H1 (cell line): ENCODE data around the gene ENPP1. TPM values are rescaled to one million over a fixed set of nuclear protein-coding genes. Genes with fewer than 3 reads are reported as not detected.
A peak's percentile ranks its signal among the peaks of the same experiment; 100 is the strongest.

ENCODE experiments used
- CTCF ChIA-PET: fragments of 300-600 bp; sonication (Branson Sonifier 250); formaldehyde crosslinking; loops from one replicate; lab custom pipeline; 2021; ENCODE audit not compliant: partially characterized antibody; lab: Charles Lee
- POLR2A ChIA-PET: fragments of 300-600 bp; sonication (Branson Sonifier 250); formaldehyde crosslinking; loops from one replicate; lab custom pipeline; 2021; ENCODE audit warnings: inconsistent platforms; ENCODE audit not compliant: partially characterized antibody; lab: Charles Lee
- DNase-seq, 2 experiments: peaks; one replicate each; pipeline versions ENCODE4 v3.0.0 to v3.0.0-alpha.2; 2010 to 2022; ENCODE audit warnings: low spot score in 2 of 2, low read depth in 1 of 2, mixed read lengths in 1 of 2
- FAIRE-seq: peaks from 2 replicates; lab custom pipeline; 2011; peaks lifted over from hg19 to GRCh38; lab: Jason Lieb, UNC
- H2AFZ ChIP-seq: 2 replicates; pipeline ENCODE4 v1.8.1; 2012; ENCODE audit warnings: low read length, inconsistent platforms
- H2AK5ac ChIP-seq: 2 replicates; pipeline ENCODE4 v1.6.1; 2013; ENCODE audit warnings: low read depth, low read length
- H2BK120ac ChIP-seq: replicated peaks from 2 replicates; pipeline ENCODE3; 2013; ENCODE audit warnings: low read depth, low read length, inconsistent platforms
- H2BK12ac ChIP-seq: 2 replicates; pipeline ENCODE4 v1.6.1; 2013; ENCODE audit warnings: low read depth, low read length
- H2BK15ac ChIP-seq: 2 replicates; pipeline ENCODE4 v1.6.1; 2013; ENCODE audit warnings: low read length
- H2BK20ac ChIP-seq: 2 replicates; pipeline ENCODE4 v1.6.1; 2013; ENCODE audit warnings: low read length
- H2BK5ac ChIP-seq: 2 replicates; pipeline ENCODE4 v1.6.1; 2013; ENCODE audit warnings: low read depth, low read length
- H3K14ac ChIP-seq: 2 replicates; pipeline ENCODE4 v1.6.1; 2013; ENCODE audit warnings: inconsistent platforms; ENCODE audit not compliant: insufficient read length
- H3K18ac ChIP-seq: 2 replicates; pipeline ENCODE4 v1.6.1; 2013; ENCODE audit warnings: low read length; ENCODE audit errors: extremely low read depth
- H3K23ac ChIP-seq: 2 replicates; pipeline ENCODE4 v1.6.1; 2013; ENCODE audit warnings: inconsistent platforms; ENCODE audit not compliant: insufficient read length
- H3K23me2 ChIP-seq: 2 replicates; pipeline ENCODE4 v1.6.1; 2013; ENCODE audit warnings: low read depth, low read length
- H3K27ac ChIP-seq: 2 replicates; pipeline ENCODE4 v1.6.1; 2011; ENCODE audit warnings: low read depth, low read length, inconsistent platforms
- H3K27me3 ChIP-seq, 4 experiments: replicated peaks in 1 of 4; 1 replicate in 1 of 4; 2 replicates in 3 of 4; pipeline versions ENCODE4 v1.6.1 to v1.8.1; 2011 to 2013; ENCODE audit warnings: low read length in 3 of 4, mild to moderate bottlenecking in 3 of 4, inconsistent platforms in 2 of 4, mixed read lengths in 2 of 4, moderate library complexity in 1 of 4; ENCODE audit not compliant: control insufficient read depth in 3 of 4, insufficient read depth in 3 of 4; ENCODE audit errors: extremely low read depth in 1 of 4
- H3K36me3 ChIP-seq, 4 experiments: 2 replicates each; pipeline versions ENCODE4 v1.6.1 to v1.8.1; 2011 to 2013; ENCODE audit warnings: mild to moderate bottlenecking in 4 of 4, low read length in 3 of 4, moderate library complexity in 2 of 4, control low read depth in 1 of 4, inconsistent platforms in 1 of 4; ENCODE audit not compliant: insufficient read depth in 4 of 4, control insufficient read depth in 2 of 4
- H3K4ac ChIP-seq: replicated peaks from 2 replicates; pipeline ENCODE3; 2013; ENCODE audit warnings: low read length, low read depth, mixed read lengths, inconsistent platforms; ENCODE audit not compliant: insufficient read length
- H3K4me1 ChIP-seq, 4 experiments: replicated peaks in 1 of 4; 1 replicate in 1 of 4; 2 replicates in 3 of 4; pipeline versions ENCODE4 v1.6.1 to v1.8.1; 2011 to 2013; ENCODE audit warnings: low read length in 3 of 4, inconsistent platforms in 2 of 4, mixed read lengths in 1 of 4; ENCODE audit not compliant: insufficient read depth in 4 of 4, control insufficient read depth in 3 of 4
- H3K4me2 ChIP-seq, 2 experiments: 2 replicates each; pipeline versions ENCODE4 v1.6.1 to v1.8.1; 2011 to 2013; ENCODE audit warnings: low read depth in 2 of 2, low read length in 2 of 2, control low read depth in 1 of 2, inconsistent platforms in 1 of 2, mild to moderate bottlenecking in 1 of 2; ENCODE audit not compliant: insufficient read depth in 1 of 2
- H3K4me3 ChIP-seq, 4 experiments: fragments of 200-600, 300-600 bp in 1 of 4; sonication (generic), shearing (Covaris generic), sonication (Bioruptor Twin) in 1 of 4; 2 replicates each; pipeline versions ENCODE4 v1.5.1 to v1.8.1; 2011 to 2016; ENCODE audit warnings: low read length in 4 of 4, low read depth in 3 of 4, control low read depth in 2 of 4, inconsistent platforms in 2 of 4, mild to moderate bottlenecking in 2 of 4, mixed read lengths in 1 of 4, moderate library complexity in 1 of 4; ENCODE audit not compliant: insufficient read depth in 2 of 4; ENCODE audit errors: extremely low read depth in 1 of 4
- H3K56ac ChIP-seq: replicated peaks from 2 replicates; pipeline ENCODE3; 2013; ENCODE audit warnings: low read depth, mild to moderate bottlenecking, mixed read lengths, low read length, inconsistent platforms; ENCODE audit not compliant: insufficient read length
- H3K79me1 ChIP-seq: 2 replicates; pipeline ENCODE4 v1.6.1; 2013; ENCODE audit warnings: low read depth, low read length, control low read depth
- H3K79me2 ChIP-seq, 2 experiments: 2 replicates each; pipeline versions ENCODE4 v1.6.1 to v1.8.1; 2012 to 2013; ENCODE audit warnings: low read length in 2 of 2, mild to moderate bottlenecking in 2 of 2, inconsistent platforms in 1 of 2; ENCODE audit not compliant: insufficient read depth in 2 of 2, control insufficient read depth in 1 of 2
- H3K9ac ChIP-seq, 4 experiments: replicated peaks in 1 of 4; 1 replicate in 1 of 4; 2 replicates in 3 of 4; pipeline versions ENCODE4 v1.6.1 to v1.8.1; 2011 to 2013; ENCODE audit warnings: low read depth in 3 of 4, low read length in 3 of 4, control low read depth in 2 of 4, mild to moderate bottlenecking in 2 of 4, moderate library complexity in 2 of 4, inconsistent platforms in 1 of 4; ENCODE audit errors: extremely low read depth in 1 of 4
- H3K9me3 ChIP-seq, 2 experiments: 2 replicates each; pipeline versions ENCODE4 v1.6.1 to v1.8.1; 2012 to 2013; ENCODE audit warnings: mild to moderate bottlenecking in 2 of 2, moderate library complexity in 2 of 2, control low read depth in 1 of 2, inconsistent platforms in 1 of 2, low read depth in 1 of 2, low read length in 1 of 2, mixed read lengths in 1 of 2; ENCODE audit not compliant: insufficient read depth in 2 of 2
- H4K20me1 ChIP-seq, 2 experiments: replicated peaks in 1 of 2; 2 replicates each; pipeline versions ENCODE3 to v1.8.1; 2011 to 2013; ENCODE audit warnings: inconsistent platforms in 2 of 2, low read length in 2 of 2, mild to moderate bottlenecking in 1 of 2; ENCODE audit not compliant: insufficient read depth in 2 of 2, control insufficient read depth in 1 of 2
- H4K5ac ChIP-seq: 2 replicates; pipeline ENCODE4 v1.6.1; 2013; ENCODE audit warnings: low read length, low read depth, mixed read lengths, inconsistent platforms; ENCODE audit not compliant: insufficient read length
- H4K8ac ChIP-seq: 2 replicates; pipeline ENCODE4 v1.8.0; 2013; ENCODE audit warnings: mild to moderate bottlenecking, moderate library complexity, low read length, inconsistent platforms; ENCODE audit not compliant: insufficient read depth; ENCODE audit errors: extremely low read depth
- H4K91ac ChIP-seq: replicated peaks from 2 replicates; pipeline ENCODE3; 2013; ENCODE audit warnings: low read length, mixed read lengths, inconsistent platforms; ENCODE audit not compliant: insufficient read length
- ATF3 ChIP-seq: IDR thresholded peaks from 2 replicates; pipeline ENCODE4 v1.6.1; 2011; ENCODE audit warnings: low read depth, mild to moderate bottlenecking, low read length; ENCODE audit not compliant: insufficient read depth
- CBX8 ChIP-seq: fragments of 300-800, 300-1000 bp; sonication (generic); IDR thresholded peaks from 2 replicates; pipeline ENCODE4 v1.7.1; 2016; ENCODE audit warnings: low read depth, low read length, borderline replicate concordance
- CTBP2 ChIP-seq: IDR thresholded peaks from 2 replicates; pipeline ENCODE4 v1.7.0; 2011; ENCODE audit warnings: borderline replicate concordance, mild to moderate bottlenecking, moderate library complexity, mixed read lengths, low read length; ENCODE audit not compliant: insufficient read depth, insufficient read length
- JUN ChIP-seq: IDR thresholded peaks from 2 replicates; pipeline ENCODE4 v1.6.1; 2011; ENCODE audit warnings: low read depth, mild to moderate bottlenecking, improper control_type of control experiment, low read length
- NRF1 ChIP-seq: IDR thresholded peaks from 2 replicates; pipeline ENCODE4 v1.6.1; 2011; ENCODE audit warnings: mild to moderate bottlenecking, low read depth, low read length, improper control_type of control experiment
- POU5F1 ChIP-seq: IDR thresholded peaks from 2 replicates; pipeline ENCODE4 v1.6.1; 2011; ENCODE audit warnings: low read depth, mild to moderate bottlenecking, low read length, moderate library complexity
- RXRA ChIP-seq: IDR thresholded peaks from 2 replicates; pipeline ENCODE4 v1.6.1; 2011; ENCODE audit warnings: low read depth, mild to moderate bottlenecking, low read length, moderate library complexity; ENCODE audit not compliant: insufficient read depth
- SAP30 ChIP-seq: fragments of 300-600 bp; sonication (generic); IDR thresholded peaks from 2 replicates; pipeline ENCODE4 v1.7.1; 2012; ENCODE audit warnings: low read length, moderate library complexity, mild to moderate bottlenecking, inconsistent platforms; ENCODE audit not compliant: insufficient read depth, insufficient replicate concordance
- SP4 ChIP-seq: IDR thresholded peaks from 2 replicates; pipeline ENCODE4 v1.6.1; 2012; ENCODE audit warnings: low read length, inconsistent platforms
- YY1 ChIP-seq: IDR thresholded peaks from 2 replicates; pipeline ENCODE4 v1.6.1; 2011; ENCODE audit warnings: low read depth, mild to moderate bottlenecking, low read length
- WGBS, 2 experiments: shearing (Covaris generic) in 1 of 2; methylation state at CpG; one replicate each; pipeline versions ENCODE4 v1.1.6 to v1.1.7; 2013 to 2015; ENCODE audit warnings: low lambda C conversion rate in 2 of 2, mixed read lengths in 2 of 2, inconsistent platforms in 1 of 2, low coverage in 1 of 2, missing lambda C conversion rate in 1 of 2; ENCODE audit not compliant: insufficient replicate concordance in 2 of 2, insufficient coverage in 1 of 2, insufficient read length in 1 of 2; ENCODE audit errors: extremely low coverage in 1 of 2, missing lambda C conversion rate in 1 of 2; 5-methylcytosine and 5-hydroxymethylcytosine counted together
- polyA plus RNA-seq, 7 experiments: library from polyadenylated mRNA; depleted of rRNA in 3 of 7; stranded (reverse) in 5 of 7; unstranded in 2 of 7; fragments of >200 nt in 5 of 7; fragments of 200-250 nt in 2 of 7; gene quantifications; 1 replicate in 5 of 7; 2 replicates in 1 of 7; 4 replicates in 1 of 7; pipeline versions ENCODE4 v1.2.1 to v1.2.3, GENCODE V29; 2011 to 2013; ENCODE audit warnings: missing spikeins in 2 of 7, mixed read lengths in 2 of 7
- total RNA-seq: library from RNA; stranded (reverse); fragmentation: NEBNext Ultra II Directional; extraction: Animal tissue kit (Norgen Biotek cat#: 25700); gene quantifications from 2 replicates; pipeline ENCODE4 v1.2.1, GENCODE V29; 2021

The ENPP1 gene
- total and polyA plus RNA-seq, 2 of the 8 experiments (the other 6 are each of a cell fraction or from before 2014, with no cell fraction given): 10.1 to 39.1 TPM

- no peak overlapping the region for H2AK5ac ChIP-seq
- no peak overlapping the region for H3K9ac ChIP-seq
- H3K9me3 ChIP-seq: no peaks in the 10 kb centered on the region
- H3K4ac ChIP-seq: no peak overlapping the region
- no peak overlapping the region for H2BK12ac ChIP-seq
- no peak overlapping the region for H3K4me2 ChIP-seq
- no peaks in the 10 kb centered on the region for H3K27me3 ChIP-seq
- H3K23ac ChIP-seq: no peak overlapping the region
- no peaks in the 10 kb centered on the region for H3K4me1 ChIP-seq
- peak; percentile 24 for FAIRE-seq
- CTCF ChIA-PET: interaction anchor here (0.8 to 1.5 kb wide), 4 partner anchors 12 to 98 kb away, joined by 3 to 5 read pairs (median 4); partner anchors contain the start of gene ENPP1
- peaks cover 3 to 7% of the 10 kb centered on the region in 2 experiments for H4K20me1 ChIP-seq
- peaks cover 0 to 2% (median 0%) of the 10 kb centered on the region in 4 experiments; a peak in 1 of 8 replicates for H3K36me3 ChIP-seq
- H2AFZ ChIP-seq: no peak overlapping the region
- WGBS, 2 experiments: 90% methylated on average over 1 of the region's 1 CpG; no CpG with 5 or more reads in 1 of the 2 experiments
- no peak overlapping the region for H2BK120ac ChIP-seq
- H2BK5ac ChIP-seq: no peak overlapping the region
- no peak overlapping the region for H3K27ac ChIP-seq
- no peak overlapping the region for H3K14ac ChIP-seq
- DNase-seq: no peak
- no peak overlapping the region for H4K91ac ChIP-seq
- peaks cover 0 to 9% of the 10 kb centered on the region in 2 experiments; a peak in 2 of 4 replicates for H3K79me2 ChIP-seq
- no peak overlapping the region for H3K4me3 ChIP-seq
- H3K56ac ChIP-seq: no peak overlapping the region
- POLR2A ChIA-PET: interaction anchor here (1.5 to 1.6 kb wide), 2 partner anchors 12 to 125 kb away, joined by 3 read pairs; partner anchors contain the start of gene CCN2
- H2BK20ac ChIP-seq: no peak overlapping the region
- TF ChIP-seq YY1: no peak
- no peak for TF ChIP-seq NRF1
- no peak for TF ChIP-seq CBX8
- TF ChIP-seq SP4: no peak
- TF ChIP-seq ATF3: no peak
- TF ChIP-seq POU5F1: no peak
- TF ChIP-seq RXRA: no peak
- TF ChIP-seq SAP30: no peak
- TF ChIP-seq JUN: no peak
- TF ChIP-seq CTBP2: no peak
- TF ChIP-seq, all 59 proteins: peak for 0
- no peak overlapping the region for H4K5ac ChIP-seq
- H3K18ac ChIP-seq: no peak overlapping the region
- no peaks in the 10 kb centered on the region for H3K23me2 ChIP-seq
- H3K79me1 ChIP-seq: peaks cover 4% of the 10 kb centered on the region; the same call in 1 of the 2 replicates
- no peak overlapping the region for H2BK15ac ChIP-seq
- H4K8ac ChIP-seq: no peak overlapping the region
These were observed 18.1 kb downstream of the ENPP1 start for GRCh38 chr6:131825946-131826345.
